ENCODE measurements around the gene NMU.

- TF ChIP-seq, protein P1, sequence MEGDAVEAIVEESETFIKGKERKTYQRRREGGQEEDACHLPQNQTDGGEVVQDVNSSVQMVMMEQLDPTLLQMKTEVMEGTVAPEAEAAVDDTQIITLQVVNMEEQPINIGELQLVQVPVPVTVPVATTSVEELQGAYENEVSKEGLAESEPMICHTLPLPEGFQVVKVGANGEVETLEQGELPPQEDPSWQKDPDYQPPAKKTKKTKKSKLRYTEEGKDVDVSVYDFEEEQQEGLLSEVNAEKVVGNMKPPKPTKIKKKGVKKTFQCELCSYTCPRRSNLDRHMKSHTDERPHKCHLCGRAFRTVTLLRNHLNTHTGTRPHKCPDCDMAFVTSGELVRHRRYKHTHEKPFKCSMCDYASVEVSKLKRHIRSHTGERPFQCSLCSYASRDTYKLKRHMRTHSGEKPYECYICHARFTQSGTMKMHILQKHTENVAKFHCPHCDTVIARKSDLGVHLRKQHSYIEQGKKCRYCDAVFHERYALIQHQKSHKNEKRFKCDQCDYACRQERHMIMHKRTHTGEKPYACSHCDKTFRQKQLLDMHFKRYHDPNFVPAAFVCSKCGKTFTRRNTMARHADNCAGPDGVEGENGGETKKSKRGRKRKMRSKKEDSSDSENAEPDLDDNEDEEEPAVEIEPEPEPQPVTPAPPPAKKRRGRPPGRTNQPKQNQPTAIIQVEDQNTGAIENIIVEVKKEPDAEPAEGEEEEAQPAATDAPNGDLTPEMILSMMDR (conservative IDR thresholded peaks at IDR 0.05) = no peak
- TF ChIP-seq ZFX (IDR thresholded peaks at IDR 0.05) = no peak
Measured at GRCh38 chr4:55682295-55682694, 46.2 kb upstream of the NMU start.

Data from C4-2B (cell line).